Measurements from ENCODE around the gene MXD4.

GRCh38 chr4:2257361-2258081 is 4.4 kb downstream of the MXD4 start:
- TF ChIP-seq CTCF (IDR thresholded peaks at IDR 0.05) (no peak), POLR2A (IDR thresholded peaks at IDR 0.05) (no peak)
